HT1080 (cell line): ENCODE results near the gene CLN6. TPM values are rescaled to one million over a fixed set of nuclear protein-coding genes. Genes with fewer than 3 reads are reported as not detected.
"Not testable (repeated sequence)": the region's sequence is repeated elsewhere in the genome, so short reads cannot be mapped to it uniquely, and the experiment has no call there.

Experiments used
- DNase-seq: peaks from one replicate; pipeline ENCODE4 v3.0.0-alpha.2; 2015; ENCODE audit warnings: low read depth
- total RNA-seq: library from RNA; depleted of rRNA; stranded (reverse); fragments of >200 nt; shearing (Covaris generic); gene quantifications from 2 replicates; pipeline ENCODE4 v1.2.3, GENCODE V29; 2014

Gene CLN6
- total RNA-seq, 1 experiment from 2014 or later, result 62.8 TPM

DNA sequence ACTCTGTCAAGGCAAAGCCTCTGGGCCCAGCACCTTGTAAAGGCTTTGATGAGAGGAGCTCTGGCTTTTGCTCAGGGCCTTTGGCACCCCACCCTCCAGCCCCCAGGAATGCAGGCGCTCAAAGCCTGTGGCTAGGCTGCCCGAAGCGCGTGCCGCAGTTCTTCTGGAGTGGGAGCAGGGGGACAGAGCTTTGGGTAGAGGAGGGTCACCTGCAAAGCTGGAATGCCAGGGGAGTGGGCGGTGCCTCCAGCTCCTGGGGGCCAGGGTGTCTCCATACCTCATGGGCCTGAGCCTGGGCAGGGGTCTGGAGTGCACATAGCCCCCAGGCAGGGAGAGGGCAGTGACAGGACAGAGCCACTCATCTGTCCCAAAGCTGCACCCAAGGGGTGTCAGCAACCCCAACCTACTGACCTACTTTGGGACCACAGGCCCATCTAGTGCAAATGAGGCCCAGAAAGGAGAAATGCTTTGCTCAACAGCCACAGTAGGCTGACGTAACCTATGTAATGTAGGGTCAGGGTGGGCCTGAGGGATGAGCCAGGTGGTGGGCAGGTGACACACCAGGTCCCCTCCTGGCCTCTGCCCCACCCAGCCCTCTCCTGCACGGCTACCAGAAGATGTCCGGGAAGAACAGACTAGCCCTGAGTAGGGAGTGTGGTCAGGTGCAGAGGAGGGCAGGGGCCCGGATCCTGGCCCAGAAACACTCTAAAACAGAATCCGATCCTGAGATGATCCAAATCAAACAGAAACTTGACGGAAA lies 22.2 kb downstream of the CLN6 start:
- no peak for DNase-seq

DNA sequence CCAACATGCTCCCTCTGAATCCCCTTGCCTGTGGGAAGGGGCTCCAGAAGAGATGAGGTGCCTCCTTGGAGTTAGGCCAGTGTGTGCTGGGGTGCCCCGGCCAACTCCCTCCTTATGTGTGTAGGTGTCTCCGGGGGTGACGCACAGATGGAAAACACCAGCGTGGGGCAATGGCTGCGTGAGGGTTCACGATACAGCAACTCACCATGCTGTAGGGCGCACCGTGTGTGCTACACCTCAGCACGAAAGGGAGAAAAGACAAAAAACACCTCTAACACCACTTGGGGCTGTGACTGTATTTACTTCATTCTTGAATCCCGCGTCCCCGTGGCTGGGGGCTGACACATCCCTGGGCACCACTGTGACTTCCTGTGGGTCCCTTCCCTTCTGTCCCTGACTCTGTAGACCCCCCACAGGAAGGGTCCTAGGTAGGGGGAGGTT lies 22.8 kb downstream of the CLN6 start:
- no peak for DNase-seq

DNA sequence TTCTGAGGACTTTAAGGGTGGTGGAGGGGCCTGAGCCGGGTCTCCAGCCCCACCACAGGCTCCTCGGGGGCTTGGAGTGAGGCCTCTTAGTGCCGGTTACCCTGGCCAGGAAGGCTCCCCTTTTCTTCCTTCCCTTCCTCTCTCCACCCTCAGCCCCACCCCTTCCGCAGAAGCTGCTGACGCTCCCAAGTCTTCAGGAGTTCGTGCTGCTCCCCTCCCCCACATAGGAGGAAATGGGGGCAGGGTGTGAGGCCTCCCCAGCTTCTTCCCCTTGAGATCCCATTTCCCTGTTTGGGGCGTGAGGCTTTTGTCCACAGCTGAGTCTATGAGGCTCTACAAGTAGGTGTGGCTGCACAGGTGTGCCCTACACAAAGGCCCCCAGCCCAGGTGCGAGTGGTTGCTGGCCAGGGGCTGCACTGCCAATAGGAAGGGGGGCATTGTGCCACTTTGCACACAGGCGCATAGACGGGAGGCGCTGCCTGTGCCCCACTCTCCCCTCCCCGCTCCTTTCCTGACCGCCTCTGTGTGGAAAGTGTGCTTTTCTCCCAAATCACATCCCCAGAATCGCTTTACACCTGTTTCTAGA lies 23.5 kb downstream of the CLN6 start:
- DNase-seq, result no peak

DNA sequence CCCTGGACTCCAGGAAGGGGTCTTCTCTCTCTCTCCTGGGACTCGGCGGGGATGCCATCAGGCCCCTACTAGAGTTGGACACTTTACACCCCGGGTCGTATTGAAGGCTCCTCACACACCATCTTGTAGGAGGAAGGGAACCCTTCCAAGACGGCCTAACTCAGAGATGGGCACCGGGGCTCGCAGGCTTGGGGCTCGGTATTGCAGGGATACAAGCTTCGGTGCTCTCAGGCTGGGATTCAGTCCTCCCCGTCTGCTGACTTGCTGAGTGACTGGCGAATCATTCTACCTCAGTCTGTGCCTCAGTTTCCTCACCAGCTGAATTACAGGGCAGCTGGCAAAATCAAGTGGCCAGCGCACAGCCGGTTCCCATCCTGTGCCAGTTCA lies 24.0 kb downstream of the CLN6 start:
- DNase-seq, result no peak

DNA sequence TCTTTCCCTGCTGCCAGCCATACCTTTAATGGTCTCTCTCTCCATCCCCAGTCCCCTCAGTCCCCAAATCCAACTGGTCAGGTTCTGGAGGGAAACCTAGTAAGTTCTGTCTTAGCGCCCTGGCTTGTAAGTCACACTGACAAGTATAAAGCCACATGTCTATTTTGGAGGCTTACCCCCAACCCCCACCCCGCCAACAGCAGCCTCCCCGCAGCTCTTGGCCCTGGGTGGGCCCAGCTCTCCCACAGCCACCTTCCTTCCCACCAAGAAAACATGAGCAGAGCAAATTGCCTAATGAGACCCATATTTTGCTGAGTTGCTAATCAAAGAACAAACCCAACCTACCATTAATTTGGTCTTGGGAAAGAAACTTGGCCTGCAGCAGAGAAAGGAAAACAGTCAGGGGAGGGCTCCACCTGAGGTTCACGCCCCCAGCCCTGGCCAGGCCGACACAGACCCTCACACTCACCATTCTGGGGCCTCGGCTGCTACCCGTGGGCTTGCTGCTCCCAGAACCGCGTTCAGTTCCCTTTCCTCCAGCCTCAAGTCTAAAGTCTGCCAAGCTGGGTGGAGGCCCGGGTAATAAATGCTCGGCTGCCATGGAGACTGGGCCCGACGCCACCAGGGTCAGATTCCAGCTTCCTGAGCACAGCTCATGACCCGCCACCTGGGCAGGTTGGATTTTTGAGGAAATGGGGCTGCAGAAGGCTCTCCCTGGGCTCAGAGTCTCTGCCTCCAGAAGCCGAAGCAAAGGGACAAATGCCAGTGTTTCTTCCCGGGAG lies 24.6 kb downstream of the CLN6 start, which contains the start of gene CALML4:
Gene CALML4 (minus strand): TSS at position 557 of the 782 bp plus-strand sequence. CDS start 85 bp downstream, at position 472.
- no peak for DNase-seq

DNA sequence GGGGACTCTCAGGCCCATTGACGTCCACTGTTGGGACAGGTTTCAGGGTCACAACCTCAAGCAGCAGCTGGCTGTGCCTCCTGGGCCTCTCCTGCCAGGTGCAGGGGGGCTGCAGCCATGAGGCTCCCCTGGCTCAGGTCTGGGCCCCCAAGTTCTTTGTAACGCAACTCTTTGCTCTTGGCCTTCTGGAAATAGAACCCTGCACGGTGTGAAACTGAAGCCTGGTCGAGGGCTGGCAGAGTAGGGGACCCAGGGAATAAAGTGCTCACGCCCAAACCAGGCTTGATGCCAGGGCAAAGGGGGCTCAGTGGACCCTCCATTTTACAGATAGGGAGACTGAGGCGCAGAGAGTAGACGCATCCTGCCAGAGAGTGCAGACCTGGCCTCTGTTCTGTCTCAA lies 25.2 kb downstream of the CLN6 start:
- no peak for DNase-seq

DNA sequence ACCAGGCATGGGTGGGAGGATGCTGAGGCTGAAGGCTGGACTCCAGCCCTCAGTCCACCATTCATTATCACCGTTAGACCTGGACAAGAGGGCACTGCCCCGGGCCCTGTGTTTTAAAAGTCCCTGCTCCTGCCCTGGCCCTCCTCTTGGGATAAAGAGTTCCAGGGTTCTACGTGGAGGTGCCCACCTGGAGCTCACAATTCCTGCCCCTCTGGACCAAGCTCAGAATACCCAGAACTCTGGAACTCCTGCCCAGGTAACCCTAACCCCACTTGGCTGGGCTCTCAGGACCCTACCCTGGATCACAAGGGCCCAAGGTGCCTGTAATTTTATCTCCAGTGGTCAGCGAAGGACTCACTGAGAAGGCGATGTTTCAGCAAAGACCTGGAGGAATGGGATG lies 25.6 kb downstream of the CLN6 start:
- DNase-seq, result no peak

DNA sequence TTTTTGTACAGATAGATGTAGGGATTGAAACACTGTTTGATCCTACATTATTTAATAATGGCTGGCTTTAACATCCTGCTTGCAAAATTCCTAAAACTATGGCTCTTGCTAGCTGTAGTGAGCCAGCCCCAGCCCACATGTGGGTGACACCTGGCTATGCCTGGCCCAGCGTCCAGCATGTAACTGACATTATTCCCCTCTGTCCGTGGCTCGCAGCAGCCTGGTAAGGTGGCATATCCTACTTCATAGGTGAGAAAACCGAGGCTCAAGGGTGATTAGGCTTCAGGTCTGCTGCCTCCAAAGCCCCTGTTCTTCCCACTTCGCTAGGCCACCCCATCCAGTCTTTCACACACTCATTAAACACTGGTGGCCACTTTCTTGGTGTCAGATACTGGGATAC lies 26.0 kb downstream of the CLN6 start:
- DNase-seq, result no peak

DNA sequence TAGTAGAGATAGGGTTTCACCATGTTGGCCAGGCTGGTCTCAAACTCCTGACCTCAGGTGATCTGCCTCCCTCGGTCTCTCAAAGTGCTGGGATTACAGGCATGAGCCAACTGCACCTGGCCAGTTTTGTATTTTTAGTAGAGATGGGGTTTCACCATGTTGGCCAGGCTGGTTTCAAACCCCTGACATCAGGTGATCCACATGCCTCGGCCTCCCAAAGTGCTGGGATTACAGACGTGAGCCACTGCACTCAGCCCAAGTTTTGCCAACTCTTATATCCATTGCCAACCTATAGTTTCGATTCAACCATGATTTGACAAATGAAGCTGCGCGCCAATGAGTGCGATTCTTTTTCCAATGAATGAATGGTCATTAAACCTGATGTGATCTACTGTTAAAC lies 26.5 kb downstream of the CLN6 start:
- not testable (repeated sequence) for DNase-seq

DNA sequence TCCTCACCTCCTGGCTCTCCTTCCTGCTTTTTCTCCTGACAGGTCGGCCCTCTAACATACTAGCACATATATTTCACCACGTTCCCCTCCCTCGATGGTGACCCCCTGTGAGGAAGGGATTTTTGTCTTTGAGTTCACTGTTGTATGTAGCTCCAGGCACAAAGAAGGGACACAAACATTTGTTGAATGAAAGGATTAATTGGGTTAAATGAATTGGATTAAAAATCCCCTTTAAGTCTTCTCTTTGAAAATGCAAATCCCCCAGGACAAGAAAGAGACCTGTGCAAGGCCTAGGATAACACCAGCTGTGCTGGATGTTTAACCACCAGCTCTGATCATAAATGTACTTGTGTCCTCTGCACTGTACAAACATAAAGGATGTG lies 27.7 kb downstream of the CLN6 start:
- no peak for DNase-seq

DNA sequence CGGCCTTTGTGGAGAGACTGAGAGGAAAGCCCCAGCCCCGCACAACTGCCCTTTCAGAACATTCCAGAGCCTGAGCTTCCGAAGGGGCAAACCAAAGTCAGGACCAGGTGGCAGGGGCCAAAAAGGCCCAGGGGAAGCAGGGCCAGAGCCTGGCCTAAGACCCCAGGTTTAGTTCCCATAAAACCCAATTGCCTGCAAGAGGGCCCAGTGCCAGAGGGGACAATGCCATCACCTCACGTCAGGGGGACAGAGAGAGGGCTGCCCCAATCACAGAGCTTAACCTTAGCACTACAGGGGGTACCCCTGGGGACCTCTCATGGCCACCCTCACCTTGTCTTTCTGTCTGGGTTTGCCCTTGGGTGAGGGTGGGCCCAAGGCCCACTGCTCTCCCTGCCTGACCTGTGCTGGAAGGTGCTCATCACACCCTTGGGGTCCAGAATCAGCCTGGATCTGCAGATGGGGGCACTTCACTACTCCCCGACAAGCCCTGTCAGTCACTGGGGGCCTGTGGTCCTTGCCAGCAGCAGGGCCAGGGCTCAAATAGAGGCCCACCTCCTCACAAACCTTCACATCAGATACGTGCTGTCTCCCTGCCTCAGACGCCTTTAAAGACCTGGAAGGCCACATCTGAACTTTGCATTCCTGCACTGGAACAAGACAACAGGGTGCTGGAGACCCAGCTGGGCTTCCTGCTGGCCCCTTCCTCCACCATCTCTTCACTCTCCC lies 28.2 kb downstream of the CLN6 start:
- no peak for DNase-seq

DNA sequence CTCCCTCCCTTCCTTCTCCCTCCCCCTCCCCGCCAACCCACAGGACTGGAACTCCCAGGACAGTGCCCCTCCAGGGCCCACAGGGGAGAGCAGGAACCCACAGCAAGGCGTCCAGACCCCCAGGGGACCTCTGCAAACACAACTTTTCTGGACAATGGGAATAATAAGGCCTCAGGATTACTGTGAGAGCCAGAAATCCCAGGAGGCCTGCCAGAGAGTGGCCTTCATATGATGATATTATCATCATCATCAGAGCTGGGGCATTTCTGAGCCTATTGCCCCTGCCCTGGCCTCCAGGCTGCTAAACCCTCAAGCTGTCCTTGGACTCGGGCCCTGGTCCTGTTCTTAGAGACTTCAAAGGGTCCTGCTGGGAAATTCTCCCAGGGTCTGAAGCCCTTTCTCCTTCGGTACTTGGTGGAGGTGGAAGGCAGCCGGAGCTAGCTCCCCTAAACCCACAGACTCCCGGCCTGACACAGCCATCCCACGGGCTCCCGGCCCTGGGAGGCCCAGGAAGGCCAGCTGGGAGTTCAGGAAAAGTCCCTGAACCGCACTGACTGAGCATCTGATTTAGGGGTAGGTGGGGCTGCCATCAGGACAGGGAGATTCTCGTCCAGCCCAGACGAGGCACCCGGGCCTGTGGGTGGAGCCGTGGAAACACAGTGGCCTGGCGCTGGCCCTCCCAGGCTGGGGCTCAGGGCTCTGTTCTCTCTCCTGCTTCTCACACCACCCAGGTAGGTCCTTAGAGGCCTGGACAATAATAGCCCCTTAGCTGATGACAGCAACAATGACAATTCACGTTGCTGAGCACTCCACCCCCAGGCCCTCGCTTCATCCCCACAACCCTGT lies 29.3 kb downstream of the CLN6 start:
- no peak for DNase-seq

DNA sequence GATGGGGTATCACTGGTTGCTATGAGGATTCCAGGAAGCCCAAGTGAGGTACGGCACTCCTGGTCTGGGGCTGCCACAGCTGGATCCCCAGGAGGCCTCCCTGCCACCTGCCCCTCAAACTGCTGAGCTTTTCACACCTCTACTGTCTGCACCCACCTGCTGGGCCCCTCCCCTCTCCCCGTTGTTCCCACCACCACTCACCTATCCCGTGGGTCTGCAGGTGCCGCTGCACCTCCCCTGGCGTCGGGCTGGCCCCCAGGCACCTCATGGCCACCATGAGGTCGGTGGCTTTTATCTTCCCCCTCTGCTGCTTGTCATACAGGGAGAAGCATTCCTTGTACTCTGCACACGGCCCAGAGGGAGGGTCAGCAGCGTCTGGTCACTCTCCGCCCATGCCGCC lies 30.2 kb downstream of the CLN6 start:
- no peak for DNase-seq

DNA sequence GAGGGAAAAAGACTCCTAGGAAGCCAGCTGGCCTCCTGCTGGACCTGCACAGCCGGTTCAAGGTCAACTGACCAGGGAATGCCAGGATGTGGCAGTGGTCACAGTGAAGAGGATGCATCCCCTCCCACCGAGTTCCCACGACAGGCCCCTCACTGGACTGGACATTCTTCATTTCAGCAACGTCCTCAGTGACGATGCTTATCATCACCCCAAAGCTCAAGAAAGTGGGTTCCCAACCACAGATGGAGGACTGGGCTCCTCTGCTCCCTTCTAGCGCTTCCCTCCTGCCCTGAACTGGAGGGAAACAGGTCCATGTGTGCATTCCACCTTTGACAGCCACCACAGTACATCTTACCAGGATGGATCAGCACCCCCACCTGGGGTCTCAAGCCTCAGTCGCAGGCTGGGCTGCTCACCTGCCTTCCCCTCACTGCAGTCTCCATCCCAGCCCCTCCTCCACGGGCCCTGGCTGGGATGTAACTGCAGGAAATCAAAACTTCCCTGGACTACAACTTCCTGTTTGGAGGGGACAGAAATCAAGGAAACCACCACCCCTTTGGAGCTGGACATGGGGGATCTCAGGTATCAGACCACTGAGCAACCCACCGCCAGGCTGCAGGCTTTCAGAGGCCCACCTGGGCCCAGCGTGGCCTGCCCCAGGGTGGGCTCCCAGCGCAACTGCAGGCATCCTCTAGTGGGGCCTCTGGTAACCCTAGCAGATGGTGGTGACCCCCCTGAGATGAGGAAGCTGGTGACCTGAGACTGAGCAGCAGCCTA lies 31.7 kb downstream of the CLN6 start:
- DNase-seq, result no peak

DNA sequence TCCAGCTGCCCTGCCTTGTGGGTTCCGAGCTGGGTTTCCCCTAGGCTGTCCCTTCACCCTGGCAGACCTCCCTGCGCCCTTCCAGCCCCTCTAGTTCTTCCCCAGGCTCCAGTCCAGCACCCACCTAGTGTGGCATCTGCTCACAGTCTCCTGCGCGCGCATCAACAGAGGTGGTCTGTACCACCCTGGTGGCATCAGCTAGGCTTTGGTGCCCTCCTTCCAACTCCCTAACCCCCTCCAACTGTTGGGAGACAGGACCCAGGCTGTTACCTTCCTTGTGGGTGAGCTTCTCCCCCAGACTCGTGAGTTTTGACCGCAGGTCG lies 32.4 kb downstream of the CLN6 start:
- DNase-seq, result no peak

DNA sequence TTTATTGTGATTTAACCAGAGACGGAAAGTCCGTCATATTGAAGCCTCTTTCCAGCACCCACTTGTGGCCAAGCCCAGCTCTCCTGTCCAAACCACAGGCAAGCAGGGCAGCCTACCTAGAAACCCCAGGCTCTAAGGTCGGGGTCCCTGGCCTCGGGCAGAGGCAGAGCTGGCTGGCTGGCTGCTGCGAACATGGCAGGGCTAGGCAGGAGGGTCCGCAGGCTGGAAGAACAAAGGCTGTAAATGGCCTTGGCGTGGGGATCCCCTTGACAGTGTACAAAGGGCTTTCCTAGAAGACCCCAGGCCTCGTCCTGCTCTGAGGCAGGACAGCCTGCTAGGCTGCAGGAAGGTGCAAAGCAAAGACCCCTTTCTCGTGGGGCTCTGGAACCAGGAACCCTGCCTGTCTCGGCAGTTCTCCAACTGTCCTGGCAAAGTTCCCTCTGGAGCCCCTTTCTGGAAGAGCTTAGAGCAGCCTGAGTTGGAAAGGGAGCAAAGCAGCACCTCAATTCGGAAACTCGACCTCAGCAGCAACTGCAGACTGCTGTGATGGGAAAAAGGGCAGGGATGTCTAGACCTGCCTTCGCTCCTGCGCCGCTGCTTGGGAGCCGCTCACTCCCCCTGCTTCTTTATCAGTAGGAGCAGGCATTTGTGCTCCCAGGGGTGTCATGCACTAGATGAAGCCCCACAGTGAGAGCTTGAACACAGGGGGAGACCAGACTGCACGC lies 32.9 kb downstream of the CLN6 start:
- no peak for DNase-seq

DNA sequence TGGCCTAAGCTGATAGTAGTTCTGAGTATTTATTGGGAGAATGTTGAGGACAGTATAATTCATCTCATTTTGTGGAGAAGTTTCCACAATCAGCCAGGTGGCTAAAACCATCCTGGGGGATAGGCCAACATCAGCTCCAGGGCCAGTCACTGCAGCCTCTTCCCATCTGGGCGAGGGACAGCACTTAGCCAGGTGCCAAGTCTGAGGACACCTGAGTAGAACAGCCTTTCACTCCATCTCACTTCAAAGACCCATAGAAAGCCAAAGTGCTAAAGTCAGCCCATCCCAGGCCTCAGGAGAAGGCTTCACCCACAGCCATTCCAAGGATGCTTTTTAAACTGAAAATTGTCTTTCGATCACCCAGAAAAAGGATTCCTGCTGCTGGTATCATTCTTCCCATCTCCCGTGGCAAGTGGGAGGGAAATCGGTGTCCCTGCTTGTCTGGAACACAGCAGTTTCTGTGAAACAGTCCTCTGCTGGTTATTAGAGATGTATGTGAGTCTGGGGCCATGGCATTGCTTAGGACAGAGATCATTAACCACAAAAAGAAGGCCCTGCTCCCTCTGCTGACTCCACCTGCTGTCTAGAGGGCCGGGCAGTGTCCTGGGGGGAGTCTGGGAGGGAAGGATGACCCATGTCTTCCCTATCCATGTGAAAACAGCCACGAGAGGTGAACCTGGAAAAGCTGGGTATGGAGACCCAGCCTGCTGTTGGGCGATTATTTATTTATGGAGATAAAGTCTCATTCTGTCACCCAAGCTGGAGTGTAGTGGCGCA lies 34.0 kb downstream of the CLN6 start:
- no peak for DNase-seq

DNA sequence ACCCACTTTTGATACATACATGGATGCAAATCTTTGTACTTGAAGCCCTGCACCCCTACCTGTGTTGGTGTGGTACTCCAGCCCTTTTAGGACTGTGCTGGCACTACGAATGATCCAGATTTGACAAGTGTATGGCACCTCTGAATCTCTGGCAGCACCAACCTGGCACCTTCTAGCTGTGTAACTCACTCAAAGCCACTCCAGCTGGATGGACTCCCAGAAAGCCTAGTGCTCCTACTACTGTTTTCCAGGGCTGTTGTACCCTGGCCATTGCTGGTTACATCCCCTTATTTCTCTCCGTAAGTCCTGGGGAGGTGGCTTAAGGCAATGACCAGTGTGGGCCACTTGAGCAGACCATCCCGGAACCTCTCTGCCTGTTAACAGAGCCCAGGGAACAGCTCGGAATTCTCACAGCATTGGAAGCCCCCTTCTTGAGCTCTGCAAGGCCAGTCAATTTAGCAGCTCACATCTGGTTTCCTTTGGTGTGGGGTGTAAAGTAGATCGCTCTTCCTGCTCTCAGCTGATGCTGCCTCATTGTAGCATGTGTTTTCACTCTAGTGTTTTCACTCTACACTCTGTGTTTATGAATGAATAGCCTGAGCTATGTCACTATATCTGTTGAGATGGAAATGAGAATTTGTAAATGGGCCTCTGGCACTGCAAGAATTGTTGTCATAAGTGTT lies 36.6 kb downstream of the CLN6 start:
- no peak for DNase-seq
